Stimulated activated CD8-positive, alpha-beta memory T cell treated with anti-CD3 and anti-CD28 coated beads, Interleukin-12 subunit alpha, Interleukin-12 subunit beta, amount 100 ng/mL, for 1 hour (primary cell): ENCODE results near the gene CYBA.

ENCODE experiments used
- DNase-seq: peaks from one replicate; pipeline ENCODE4 v3.0.0-alpha.2; 2020; ENCODE audit warnings: low read depth

CYBA gene

GRCh38 chr16:88650749-88651275 lies at the start of gene CYBA:
Gene CYBA, minus strand, starts transcription at chr16:88651053. Its CDS starts 40 bp downstream, at chr16:88651013.
- DNase-seq = peak; percentile 66

- DNase-seq = no peak
Observed at GRCh38 chr16:88700322-88700635, 49.4 kb upstream of the CYBA start.

- DNase-seq = no peak
Observed at GRCh38 chr16:88699180-88699579, 48.3 kb upstream of the CYBA start.

GRCh38 chr16:88698646-88699045 lies 47.8 kb upstream of the CYBA start:
- DNase-seq = no peak

GRCh38 chr16:88697831-88698615 lies 47.2 kb upstream of the CYBA start:
- no peak for DNase-seq

GRCh38 chr16:88697116-88697830 lies 46.4 kb upstream of the CYBA start:
- DNase-seq = no peak

- no peak for DNase-seq
Observed at GRCh38 chr16:88696441-88696840, 45.6 kb upstream of the CYBA start.

GRCh38 chr16:88695753-88696152 lies 44.9 kb upstream of the CYBA start:
- DNase-seq = no peak

- no peak for DNase-seq
Observed at GRCh38 chr16:88695218-88695617, 44.4 kb upstream of the CYBA start.

- DNase-seq = no peak
Observed at GRCh38 chr16:88694221-88695087, 43.6 kb upstream of the CYBA start.

GRCh38 chr16:88693420-88694177 lies 42.7 kb upstream of the CYBA start:
- DNase-seq = no peak

GRCh38 chr16:88692861-88693260 lies 42.0 kb upstream of the CYBA start:
- DNase-seq = no peak

GRCh38 chr16:88691924-88692560 lies 41.2 kb upstream of the CYBA start:
- DNase-seq = no peak

- no peak for DNase-seq
Observed at GRCh38 chr16:88691129-88691813, 40.4 kb upstream of the CYBA start.

GRCh38 chr16:88690341-88691128 lies 39.7 kb upstream of the CYBA start:
- DNase-seq = no peak

GRCh38 chr16:88688013-88688778 lies 37.3 kb upstream of the CYBA start:
- no peak for DNase-seq

- no peak for DNase-seq
Observed at GRCh38 chr16:88687676-88688012, 36.8 kb upstream of the CYBA start.

- no peak for DNase-seq
Observed at GRCh38 chr16:88687254-88687576, 36.4 kb upstream of the CYBA start.
